IMR-90 (cell line): ENCODE results near the gene ZFR2.

Experiments used
- BHLHE40 ChIP-seq: fragments of 150-350 bp; IDR thresholded peaks from 2 replicates; pipeline ENCODE4 v1.6.1; 2016; ENCODE audit warnings: mild to moderate bottlenecking, low read depth, low read length
- CEBPB ChIP-seq: IDR thresholded peaks from 2 replicates; pipeline ENCODE4 v1.6.1; 2012; ENCODE audit warnings: low read depth, low read length, improper control_type of control experiment
- POLR2A ChIP-seq: IDR thresholded peaks from 2 replicates; pipeline ENCODE4 v1.6.1; 2012; ENCODE audit warnings: mild to moderate bottlenecking, low read depth, low read length
- RAD21 ChIP-seq: IDR thresholded peaks from 2 replicates; pipeline ENCODE4 v1.6.1; 2012; ENCODE audit warnings: low read length, improper control_type of control experiment
- RFX5 ChIP-seq: IDR thresholded peaks from 2 replicates; pipeline ENCODE4 v1.8.0; 2012; ENCODE audit warnings: low read depth, mild to moderate bottlenecking, low read length, moderate library complexity
- SMC3 ChIP-seq: fragments of 150-350 bp; IDR thresholded peaks from 2 replicates; pipeline ENCODE4 v1.6.1; 2016; ENCODE audit warnings: low read depth, mild to moderate bottlenecking, antibody characterized with exemption, low read length, moderate library complexity
- TF ChIP-seq, protein P1 (sequence below): conservative IDR thresholded peaks from 2 replicates; pipeline ENCODE4 v1.5.1; 2012; ENCODE audit warnings: mild to moderate bottlenecking, low read depth, low read length, improper control_type of control experiment

DNA sequence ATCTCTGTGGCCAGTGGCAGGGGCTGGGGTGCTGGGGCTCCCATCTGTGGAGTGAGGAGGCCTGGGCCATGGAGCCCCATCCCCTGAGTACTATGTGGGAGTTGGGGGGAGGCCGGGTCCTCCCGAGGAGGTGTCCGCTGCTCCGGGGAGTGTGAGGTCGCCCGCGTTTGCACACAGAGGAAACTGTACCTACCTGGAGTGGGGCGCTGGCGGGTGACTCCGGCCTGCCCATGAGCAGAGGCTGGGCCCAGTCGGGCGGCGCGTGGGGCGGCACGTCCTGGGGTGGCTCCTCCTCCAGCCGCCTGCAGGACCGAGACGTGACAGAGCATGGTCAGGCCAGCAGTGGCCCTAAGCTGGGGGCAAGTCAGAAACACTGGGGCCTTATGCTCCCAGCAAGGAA is 48.8 kb downstream of the ZFR2 start:
- TF ChIP-seq, protein P1, sequence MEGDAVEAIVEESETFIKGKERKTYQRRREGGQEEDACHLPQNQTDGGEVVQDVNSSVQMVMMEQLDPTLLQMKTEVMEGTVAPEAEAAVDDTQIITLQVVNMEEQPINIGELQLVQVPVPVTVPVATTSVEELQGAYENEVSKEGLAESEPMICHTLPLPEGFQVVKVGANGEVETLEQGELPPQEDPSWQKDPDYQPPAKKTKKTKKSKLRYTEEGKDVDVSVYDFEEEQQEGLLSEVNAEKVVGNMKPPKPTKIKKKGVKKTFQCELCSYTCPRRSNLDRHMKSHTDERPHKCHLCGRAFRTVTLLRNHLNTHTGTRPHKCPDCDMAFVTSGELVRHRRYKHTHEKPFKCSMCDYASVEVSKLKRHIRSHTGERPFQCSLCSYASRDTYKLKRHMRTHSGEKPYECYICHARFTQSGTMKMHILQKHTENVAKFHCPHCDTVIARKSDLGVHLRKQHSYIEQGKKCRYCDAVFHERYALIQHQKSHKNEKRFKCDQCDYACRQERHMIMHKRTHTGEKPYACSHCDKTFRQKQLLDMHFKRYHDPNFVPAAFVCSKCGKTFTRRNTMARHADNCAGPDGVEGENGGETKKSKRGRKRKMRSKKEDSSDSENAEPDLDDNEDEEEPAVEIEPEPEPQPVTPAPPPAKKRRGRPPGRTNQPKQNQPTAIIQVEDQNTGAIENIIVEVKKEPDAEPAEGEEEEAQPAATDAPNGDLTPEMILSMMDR: no peak
- TF ChIP-seq BHLHE40 (no peak), POLR2A (no peak), CEBPB (no peak), RFX5 (no peak), RAD21 (no peak), SMC3 (no peak)
